GM12872 (cell line): ENCODE measurements around the gene WNT5A.

ENCODE experiments used
- CTCF ChIP-seq: IDR thresholded peaks from 3 replicates; pipeline ENCODE4 v1.5.1; 2011; ENCODE audit warnings: low read depth, mild to moderate bottlenecking, low read length, moderate library complexity; ENCODE audit not compliant: insufficient read depth

The WNT5A gene

DNA sequence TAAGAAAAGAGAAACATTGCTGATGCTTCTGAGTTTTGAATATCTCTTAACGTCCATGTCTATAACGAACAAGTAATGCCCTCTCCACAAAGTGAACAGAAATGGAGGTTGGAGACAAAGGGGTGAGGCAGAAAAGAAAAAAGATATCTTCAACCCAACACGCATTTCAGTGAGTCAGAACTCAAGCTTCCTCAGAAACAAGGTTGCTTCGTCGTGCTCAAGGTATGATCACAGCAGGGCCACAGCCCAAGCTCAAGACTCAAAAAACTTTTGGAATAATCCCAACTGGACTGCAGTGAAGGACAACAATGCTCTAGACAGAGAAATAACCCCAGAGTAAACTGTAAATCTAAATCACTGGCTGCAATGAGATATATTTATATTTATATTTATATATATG lies 18.9 kb downstream of the WNT5A start:
- no peak for TF ChIP-seq CTCF

DNA sequence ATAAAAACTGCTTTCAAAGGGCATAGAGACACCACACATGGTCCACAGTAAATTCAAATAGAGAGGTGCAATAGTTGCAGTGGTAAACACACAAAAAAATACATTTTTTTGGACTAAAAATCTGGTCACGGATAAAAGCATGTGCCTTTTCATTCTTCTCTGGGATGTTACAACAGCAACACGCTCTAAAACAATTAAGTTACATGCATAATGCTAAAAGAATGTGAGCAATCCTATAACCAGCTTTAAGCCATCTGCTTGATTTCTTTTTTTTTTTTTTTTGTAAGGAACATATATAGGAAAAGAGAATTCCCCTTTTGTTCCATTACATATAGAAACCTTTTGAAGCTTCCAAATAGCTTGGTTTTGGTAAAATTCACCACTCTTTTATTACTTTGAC lies 20.0 kb downstream of the WNT5A start:
- no peak for TF ChIP-seq CTCF

GRCh38 chr3:55466526-55466925 lies 20.6 kb downstream of the WNT5A start:
- TF ChIP-seq CTCF = no peak

DNA sequence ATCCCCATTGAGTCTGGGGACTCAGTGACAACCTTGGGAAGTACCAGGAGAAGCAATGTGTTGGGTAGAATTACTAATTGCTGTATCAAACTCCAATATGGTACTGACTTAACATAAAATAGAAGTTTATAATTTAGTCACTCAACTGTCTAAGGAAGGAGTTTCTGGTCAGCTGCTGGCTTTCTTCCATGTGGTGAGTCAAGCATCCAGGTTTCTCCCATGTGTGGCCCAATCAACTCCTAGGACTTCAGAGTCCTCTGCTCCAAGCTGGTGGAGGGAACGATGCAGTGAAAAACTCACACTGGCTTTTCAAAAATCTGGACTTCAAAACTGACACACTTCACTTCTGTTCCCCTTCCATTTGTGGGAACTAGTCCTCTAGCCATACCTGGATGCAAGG lies 25.2 kb downstream of the WNT5A start:
- TF ChIP-seq CTCF = no peak

GRCh38 chr3:55459838-55460237 lies 27.3 kb downstream of the WNT5A start:
- TF ChIP-seq CTCF = no peak

DNA sequence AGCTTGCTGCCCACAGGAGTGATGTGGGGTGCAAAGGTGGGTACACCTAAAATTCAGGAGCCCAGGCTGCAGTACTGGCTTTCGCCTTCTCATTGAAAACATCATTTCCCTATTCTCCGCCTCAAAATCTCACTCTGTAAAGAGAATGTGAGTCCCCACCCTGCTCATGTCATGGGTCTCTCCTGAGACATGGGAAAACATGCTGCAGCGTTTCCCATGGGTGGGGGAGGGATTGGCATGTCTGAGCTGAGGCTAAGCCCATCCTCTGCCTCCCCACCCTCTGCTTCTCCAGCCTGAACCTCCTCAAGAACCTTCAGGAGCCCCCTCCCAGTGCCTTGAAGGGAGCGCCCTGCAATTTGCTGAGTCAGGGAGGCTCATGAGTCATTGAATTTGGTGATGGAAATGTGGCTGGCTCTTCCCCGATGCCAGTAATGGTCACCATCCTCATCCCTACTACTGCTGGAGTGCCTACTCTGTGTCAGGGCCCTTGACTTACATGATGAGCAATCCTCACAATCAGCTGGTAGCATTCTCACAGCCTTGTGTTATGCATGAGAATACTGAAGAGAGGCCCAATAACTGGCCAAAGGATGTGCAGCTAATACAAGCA lies 28.8 kb downstream of the WNT5A start:
- TF ChIP-seq CTCF = no peak

DNA sequence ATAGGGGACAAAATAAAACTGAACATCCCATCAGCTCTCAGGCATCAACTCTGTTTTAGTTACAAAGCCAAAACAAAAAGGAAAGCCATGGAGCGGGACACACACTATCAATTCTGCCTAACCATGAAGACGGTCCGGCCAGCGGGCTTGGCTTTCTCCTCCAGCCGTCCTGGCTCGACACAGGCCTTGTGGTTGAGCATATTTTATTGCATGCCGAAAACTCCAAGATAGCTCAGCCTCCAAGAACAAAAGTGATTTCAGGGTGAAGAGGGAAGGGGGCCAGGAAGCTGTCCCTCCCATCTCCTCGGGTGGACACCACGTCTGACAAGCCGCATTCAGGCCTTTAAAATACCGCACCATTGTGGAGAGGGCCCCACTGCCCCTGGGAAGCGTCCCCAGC lies 31.2 kb downstream of the WNT5A start:
- no peak for TF ChIP-seq CTCF
